Gastrocnemius medialis (tissue), 4 donors: ENCODE data around the gene AGAP1.

Experiments
- CTCF ChIP-seq, 5 experiments: fragments of 450-650 bp in 3 of 5; fragments of 200-600 bp in 2 of 5; sonication (generic) in 2 of 5; IDR thresholded peaks in 4 of 5; conservative IDR thresholded peaks in 1 of 5; 1 replicate in 4 of 5; 2 replicates in 1 of 5; pipeline ENCODE4 v1.5.1; 2016 to 2019; ENCODE audit warnings: antibody characterized with exemption in 5 of 5, mild to moderate bottlenecking in 3 of 5, moderate library complexity in 3 of 5
- POLR2A ChIP-seq, 2 donors: fragments of 450-650 bp; IDR thresholded peaks; one replicate each; pipeline ENCODE4 v1.6.1; 2017; ENCODE audit warnings: antibody characterized with exemption in 2 of 2, mild to moderate bottlenecking in 2 of 2, moderate library complexity in 2 of 2

- no peak for TF ChIP-seq CTCF (IDR thresholded peaks at IDR 0.05 in 4 of 5, conservative IDR thresholded peaks at IDR 0.05 in 1 of 5)
- TF ChIP-seq POLR2A (IDR thresholded peaks at IDR 0.05) = no peak
These were observed 99.0 kb downstream of the AGAP1 start for GRCh38 chr2:235592836-235593235.
